Measurements from ENCODE around the gene TMEM184A.

Gene TMEM184A

DNA sequence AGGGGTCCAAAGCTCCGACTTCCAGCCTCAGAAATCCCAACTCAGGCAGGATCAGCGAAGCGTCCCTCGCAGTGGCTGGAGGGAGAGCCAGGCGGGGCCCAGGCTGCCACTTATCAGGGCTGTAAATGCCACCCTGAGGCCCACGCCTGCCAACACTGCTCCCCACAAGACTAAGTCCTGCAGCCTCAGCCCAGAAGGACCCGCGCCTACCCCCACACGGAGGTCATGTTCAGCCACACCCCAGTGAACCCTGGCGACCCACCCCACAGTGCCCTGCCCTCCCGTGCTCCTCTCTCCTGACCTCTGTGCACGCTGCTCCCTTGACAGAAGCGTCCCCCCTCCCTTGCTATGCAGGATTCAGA is 10.7 kb upstream of the TMEM184A start:
- DNase-seq, result no peak

GRCh38 chr7:1564603-1565022 is 8.6 kb upstream of the TMEM184A start:
- no peak for DNase-seq

GRCh38 chr7:1563981-1564602 is 8.1 kb upstream of the TMEM184A start:
- DNase-seq, result no peak

DNA sequence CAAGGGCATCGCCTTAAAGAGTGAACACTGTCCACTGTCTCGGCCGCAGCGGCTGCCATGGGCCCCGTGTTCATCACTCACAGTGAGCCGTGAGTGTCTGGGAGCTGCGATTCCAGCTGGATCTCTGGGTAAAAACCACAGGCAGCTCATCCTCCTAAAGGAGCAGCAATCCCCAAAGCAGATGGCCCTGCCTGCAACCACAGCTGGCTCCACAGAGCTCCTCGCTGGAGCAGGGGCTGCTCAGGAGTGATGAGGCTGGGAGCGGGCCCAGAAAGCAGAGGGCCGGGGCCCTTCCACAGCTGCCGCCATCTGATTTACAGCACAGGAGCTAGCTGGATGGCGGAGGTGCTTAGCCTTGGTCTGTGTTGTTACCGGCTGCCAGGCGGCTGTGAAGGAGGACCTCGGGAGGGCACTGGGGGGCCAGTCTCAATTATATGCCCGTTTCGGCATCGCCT is 6.6 kb upstream of the TMEM184A start:
- DNase-seq, result no peak

DNA sequence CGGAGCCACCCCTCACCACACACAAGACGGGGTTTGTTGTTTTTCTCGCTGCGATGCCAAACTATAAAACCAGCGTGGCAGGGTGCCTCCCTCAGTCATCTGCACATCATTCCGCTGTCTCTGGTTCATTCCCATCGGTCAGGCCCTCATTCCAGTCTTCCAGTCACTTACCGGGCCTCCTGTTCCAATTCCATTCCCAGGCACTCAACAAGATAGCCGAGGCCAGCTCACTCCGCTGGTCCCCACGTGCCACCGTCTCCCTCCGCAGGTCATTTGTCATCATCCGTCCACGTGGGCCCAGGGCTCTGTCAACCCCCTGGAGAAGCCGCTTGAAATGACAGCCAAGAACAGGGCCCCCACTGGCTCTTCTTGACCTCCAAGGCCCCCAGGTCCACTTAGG is 6.1 kb upstream of the TMEM184A start:
- DNase-seq, result no peak

DNA sequence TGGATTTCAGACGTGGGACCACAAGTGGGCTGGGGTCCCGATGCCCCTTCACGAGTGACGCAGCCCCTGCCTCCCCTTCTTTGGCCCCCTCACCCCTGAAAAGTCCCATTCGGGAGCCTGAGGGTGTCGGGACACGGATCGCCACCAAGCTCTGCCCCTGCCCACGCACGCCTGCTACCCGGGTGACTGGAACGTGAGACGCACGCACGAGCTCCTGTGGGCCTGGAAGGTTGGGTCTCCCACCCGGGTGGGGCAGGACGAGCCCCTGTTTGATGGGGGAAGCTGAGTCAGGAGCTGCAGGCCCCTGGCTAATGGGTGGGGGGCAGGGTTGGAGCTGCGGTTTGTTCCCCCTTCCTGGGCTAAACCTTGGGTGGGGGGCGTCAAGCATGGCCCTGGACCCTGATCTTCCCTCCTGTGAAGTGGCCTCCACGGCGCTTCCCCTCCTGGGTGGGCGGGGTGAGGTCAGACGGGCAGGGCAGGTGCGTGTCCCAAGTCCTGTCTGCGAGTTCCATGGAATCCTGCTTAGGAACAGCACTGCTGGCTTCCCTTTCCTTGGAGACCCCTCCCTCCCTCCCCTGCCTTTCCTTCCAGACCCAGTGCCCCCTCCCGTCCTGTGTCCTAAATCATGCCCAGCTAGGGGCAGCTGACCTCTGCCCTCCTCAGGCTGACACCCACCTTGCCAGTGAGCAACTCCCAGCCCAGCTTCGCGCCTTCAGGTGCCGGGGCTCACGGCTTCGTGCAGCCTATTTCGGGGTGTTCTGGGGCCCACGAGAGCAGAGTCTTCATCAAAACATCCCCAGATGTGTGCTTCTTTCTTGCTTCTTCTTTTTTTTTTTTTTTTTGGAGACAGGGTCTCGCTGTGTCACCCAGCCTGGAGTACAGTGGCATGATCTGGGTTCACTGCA is 5.3 kb upstream of the TMEM184A start:
- DNase-seq, result no peak

DNA sequence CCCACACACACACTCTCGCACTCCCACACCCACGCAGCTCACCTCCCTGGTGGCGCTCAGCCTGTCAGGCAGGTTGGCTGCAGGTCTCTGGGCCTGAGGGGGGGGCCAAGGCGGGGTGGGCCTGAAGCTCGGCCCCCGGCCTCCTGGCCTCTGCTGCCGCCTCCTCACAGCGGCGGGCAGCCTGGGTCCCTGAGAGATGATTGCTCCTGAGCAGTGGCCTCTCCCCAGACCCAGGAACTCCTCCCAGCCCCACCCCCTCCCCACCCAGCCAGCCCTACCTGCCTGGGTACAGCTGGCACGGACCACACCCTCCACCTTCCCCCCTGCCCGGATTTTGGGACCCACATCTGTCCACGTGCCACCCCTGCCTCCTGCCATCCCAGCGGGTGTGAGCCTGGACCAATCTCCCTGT is 4.6 kb upstream of the TMEM184A start:
- DNase-seq, result no peak

GRCh38 chr7:1559626-1560590 is 3.9 kb upstream of the TMEM184A start:
- DNase-seq, result no peak

DNA sequence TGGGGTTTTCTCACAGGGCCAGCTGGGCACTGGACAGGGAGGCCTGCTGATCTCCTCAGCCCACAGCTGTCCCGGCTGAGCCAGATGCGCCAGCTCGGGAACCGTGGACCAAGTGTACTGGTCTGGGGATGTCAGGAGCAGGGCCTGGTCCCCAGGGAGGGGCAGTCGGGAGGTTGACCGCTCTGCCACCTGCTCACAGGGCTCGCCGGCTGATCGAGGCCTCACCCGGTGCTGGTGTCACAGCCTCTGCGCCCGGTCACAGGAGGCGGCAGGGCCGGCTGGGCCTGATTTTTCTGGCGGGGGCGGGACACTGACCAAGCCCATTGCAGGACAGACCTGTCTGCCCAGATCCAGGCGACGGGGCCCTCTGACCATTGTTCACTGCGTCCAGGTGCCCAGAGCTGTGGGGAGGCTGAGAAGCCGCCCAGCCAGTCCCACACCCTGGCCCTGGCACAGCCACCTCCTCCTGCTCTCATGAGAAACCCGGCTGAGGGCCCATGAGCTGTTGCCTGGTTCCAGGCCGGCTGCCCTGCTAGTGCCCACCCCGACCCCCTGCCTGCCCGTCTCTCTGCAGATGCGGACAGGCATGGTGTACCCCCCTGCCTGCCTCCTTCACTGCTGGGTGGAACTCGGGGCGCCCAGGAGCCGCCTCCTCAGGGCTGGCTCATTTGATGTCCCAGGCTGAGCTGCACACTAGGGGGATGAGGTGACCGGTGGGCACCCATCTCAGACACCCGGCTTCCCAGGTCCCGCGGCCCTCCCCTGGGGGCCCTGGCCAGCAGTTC is 3.0 kb upstream of the TMEM184A start:
- DNase-seq, result no peak

DNA sequence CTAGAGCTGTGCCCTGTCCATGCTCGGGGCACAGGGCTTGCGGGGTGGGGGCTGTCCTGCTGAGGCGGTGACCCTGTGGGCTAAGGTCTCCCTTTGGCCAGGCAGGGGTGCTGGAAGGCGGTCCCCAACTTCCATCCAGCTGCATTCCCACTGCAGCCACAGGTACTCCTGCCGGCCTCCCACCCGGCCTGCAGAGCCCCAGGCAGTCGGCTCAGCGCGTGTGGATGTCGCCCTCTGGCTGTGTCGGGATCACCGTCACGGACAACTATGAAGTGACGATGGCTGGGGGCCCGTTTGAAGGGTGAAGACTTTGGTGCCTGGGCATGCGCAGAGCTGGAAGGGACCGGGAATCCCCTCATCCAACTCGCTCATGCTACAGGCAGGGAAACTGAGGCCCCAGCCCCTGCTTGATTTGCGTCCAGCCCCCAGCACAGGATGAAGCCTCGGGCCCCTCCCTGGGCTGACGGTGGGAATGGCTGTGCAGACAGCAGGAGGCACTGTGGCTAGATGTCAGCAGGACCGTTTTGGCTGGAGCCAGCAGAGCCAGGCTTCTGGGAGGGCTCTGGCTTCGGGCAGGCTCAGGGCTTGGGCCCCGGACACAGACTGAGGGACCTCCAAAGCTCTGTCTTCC is 2.3 kb upstream of the TMEM184A start:
- DNase-seq, result no peak

GRCh38 chr7:1557771-1558170 is 1.8 kb upstream of the TMEM184A start:
- no peak for DNase-seq

DNA sequence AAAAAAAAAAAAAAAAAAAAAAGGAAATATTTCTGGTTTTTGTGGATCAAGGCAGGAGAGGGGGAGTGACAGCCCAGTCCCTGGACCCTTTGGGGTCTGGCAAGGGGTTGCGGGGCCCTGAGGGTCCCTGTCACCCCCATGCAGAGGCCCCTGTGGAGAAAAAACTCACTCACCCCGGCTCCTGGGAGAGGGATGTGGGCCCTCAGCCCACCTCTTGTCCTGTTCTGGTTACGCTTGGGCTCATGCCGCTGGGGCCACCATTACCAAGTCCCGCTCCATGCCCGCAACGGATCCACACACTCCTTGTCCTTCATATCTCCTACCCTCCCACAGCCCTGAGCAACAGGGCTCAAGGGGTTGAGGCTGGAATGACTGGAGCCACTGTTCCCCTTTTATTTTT is 1.0 kb upstream of the TMEM184A start:
- no peak for DNase-seq

GRCh38 chr7:1555046-1555812 is 776 bp downstream of the TMEM184A start:
- peak; percentile 28 for DNase-seq

DNA sequence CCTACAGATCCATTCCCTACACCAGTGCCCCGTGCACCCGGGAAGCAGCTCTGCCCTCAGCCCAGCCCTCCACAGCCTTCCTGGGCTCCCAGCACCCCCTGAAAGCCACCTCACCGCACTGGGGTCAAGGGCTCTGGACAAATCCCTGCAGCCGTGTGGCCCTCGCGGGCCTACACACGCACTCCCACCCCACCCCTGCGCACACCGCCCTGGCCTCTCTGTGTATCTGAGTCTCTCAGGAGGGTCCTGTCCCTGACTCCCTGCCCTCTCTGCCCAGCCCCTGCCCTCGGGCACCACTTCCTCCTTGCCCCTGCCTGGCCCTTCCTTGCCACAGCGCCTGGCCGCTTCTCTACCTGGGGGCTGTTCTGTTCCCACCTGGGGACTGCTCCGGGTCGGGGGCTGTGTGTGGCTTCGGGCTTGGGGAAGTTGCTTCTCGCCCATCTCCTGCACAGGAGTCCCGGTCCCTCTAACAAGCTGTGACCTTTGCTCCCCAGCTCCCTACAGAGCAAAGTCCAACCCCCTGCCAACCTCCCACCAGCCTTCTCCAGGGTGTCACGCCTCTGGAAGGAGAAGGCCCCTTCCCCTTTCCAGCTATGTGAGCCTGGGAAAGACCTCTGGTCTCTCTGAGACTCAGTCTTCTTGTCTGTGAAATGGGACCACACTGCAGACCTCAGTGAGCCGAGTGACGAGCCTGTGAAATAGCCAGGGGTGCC is 1.5 kb downstream of the TMEM184A start:
- no peak for DNase-seq

DNA sequence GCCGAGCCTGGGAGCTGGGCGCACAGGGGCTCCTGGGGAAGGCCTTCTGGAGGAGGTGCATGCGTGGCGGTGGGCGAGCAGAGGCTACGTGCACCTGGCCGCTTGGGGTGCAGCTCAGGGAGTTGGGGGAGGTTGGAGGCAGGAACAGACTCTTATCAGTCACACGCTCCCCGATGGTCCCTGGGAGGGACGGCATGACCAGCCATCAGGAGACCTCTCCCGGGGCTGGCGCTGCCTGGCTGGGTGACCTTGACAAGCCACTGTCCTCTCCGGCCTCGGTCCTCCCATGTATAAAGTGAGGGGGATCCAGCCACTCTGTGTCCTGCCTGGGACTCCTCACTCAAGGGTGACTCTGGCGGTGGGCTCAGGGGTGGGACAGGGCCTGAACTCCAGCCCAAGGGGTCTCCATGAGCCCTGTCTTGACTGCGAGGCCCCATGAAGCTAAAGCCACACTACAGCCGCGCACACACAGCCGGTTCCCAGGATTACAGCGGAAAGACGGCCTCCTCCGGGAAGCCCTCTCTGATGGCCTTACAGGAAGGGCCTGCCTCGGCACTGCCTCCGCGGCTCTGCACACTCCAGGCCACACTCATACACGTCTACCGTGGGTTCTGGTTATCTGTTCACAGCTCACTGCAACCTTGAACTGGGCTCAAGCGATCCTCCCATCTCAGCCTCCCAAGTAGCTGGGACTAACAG is 2.3 kb downstream of the TMEM184A start:
- DNase-seq, result no peak

- DNase-seq, result no peak
These were observed 3.8 kb downstream of the TMEM184A start for GRCh38 chr7:1552200-1552599.

DNA sequence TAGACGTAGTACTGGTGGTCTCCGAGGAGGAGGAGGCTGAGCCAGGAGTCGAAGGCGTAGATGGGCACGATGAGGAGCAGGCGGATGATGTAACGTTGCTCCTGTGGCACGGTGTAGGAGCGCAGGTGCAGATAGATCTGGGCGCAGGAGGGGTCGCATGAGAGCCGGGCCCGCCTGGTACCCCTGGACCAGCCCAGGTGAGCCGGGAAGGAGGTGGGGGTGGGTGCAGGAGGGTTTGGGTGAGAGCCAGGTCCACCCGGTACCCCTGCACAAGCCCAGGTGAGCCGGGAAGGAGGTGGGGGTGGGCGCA is 5.2 kb downstream of the TMEM184A start:
- no peak for DNase-seq

- no peak for DNase-seq
These were observed 5.8 kb downstream of the TMEM184A start for GRCh38 chr7:1550005-1550845.

Data from NCI-H1092 (cell line).